ENCODE data around the gene ZNF358. TPM values are rescaled to one million over a fixed set of nuclear protein-coding genes. Genes with fewer than 3 reads are reported as not detected.

The ZNF358 gene
- total and polyA plus RNA-seq, 7 donors = 29.3 to 120 (median 64.5) TPM

- intact Hi-C loops (cut with DNase I) = no loop called here
- Histone ChIP-seq H3K4me3 (no peak overlapping the region), H3K27ac (peak overlapping the region in 1 of 4 donors; percentile 55), H3K9me3 (no peaks in the 10 kb centered on the region), H3K4me1 (peaks cover 0 to 21% (median 16%) of the 10 kb centered on the region in 4 donors), H3K36me3 (no peaks in the 10 kb centered on the region), H3K27me3 (no peaks in the 10 kb centered on the region)
- TF ChIP-seq EP300 (IDR thresholded peaks at IDR 0.05) (no peak), POLR2A (IDR thresholded peaks at IDR 0.05) (no peak), CTCF (IDR thresholded peaks at IDR 0.05) (no peak), POLR2AphosphoS5 (IDR thresholded peaks at IDR 0.05) (no peak)
- WGBS, 2 donors = 74 to 78% methylated on average over 7 of the region's 7 CpGs
- DNase-seq = no peak
These were observed 35.0 kb upstream of the ZNF358 start for GRCh38 chr19:7480970-7481255.

- intact Hi-C loops (cut with DNase I) = no loop called here
- no peak for TF ChIP-seq EP300 (IDR thresholded peaks at IDR 0.05)
- no peak for TF ChIP-seq POLR2AphosphoS5 (IDR thresholded peaks at IDR 0.05)
- TF ChIP-seq POLR2A (IDR thresholded peaks at IDR 0.05) = no peak
- no peak for TF ChIP-seq CTCF (IDR thresholded peaks at IDR 0.05)
- Histone ChIP-seq H3K36me3 (no peaks in the 10 kb centered on the region), H3K9me3 (no peaks in the 10 kb centered on the region), H3K4me1 (peaks cover 0 to 21% (median 16%) of the 10 kb centered on the region in 4 donors), H3K4me3 (no peak overlapping the region), H3K27ac (no peak overlapping the region), H3K27me3 (no peaks in the 10 kb centered on the region)
- WGBS, 2 donors = 38 to 50% methylated on average over 37 of the region's 37 CpGs
- no peak for DNase-seq
These were observed 33.1 kb upstream of the ZNF358 start for GRCh38 chr19:7482584-7483439.

- no peak overlapping the region for H3K27ac ChIP-seq
- H3K36me3 ChIP-seq = no peaks in the 10 kb centered on the region
- no peaks in the 10 kb centered on the region for H3K27me3 ChIP-seq
- no peak for DNase-seq
- peaks cover 0 to 19% (median 14%) of the 10 kb centered on the region in 4 donors for H3K4me1 ChIP-seq
- H3K4me3 ChIP-seq = no peak overlapping the region
- H3K9me3 ChIP-seq = no peaks in the 10 kb centered on the region
- WGBS, 2 donors = 59 to 73% methylated on average over 17 of the region's 17 CpGs
- intact Hi-C loops (cut with DNase I) = no loop called here
- TF ChIP-seq EP300 (IDR thresholded peaks at IDR 0.05) = no peak
- TF ChIP-seq POLR2AphosphoS5 (IDR thresholded peaks at IDR 0.05) = no peak
- no peak for TF ChIP-seq CTCF (IDR thresholded peaks at IDR 0.05)
- TF ChIP-seq POLR2A (IDR thresholded peaks at IDR 0.05) = no peak
These were observed 32.1 kb upstream of the ZNF358 start for GRCh38 chr19:7483720-7484201.

- no peak overlapping the region for H3K4me3 ChIP-seq
- H3K9me3 ChIP-seq = no peaks in the 10 kb centered on the region
- H3K36me3 ChIP-seq = no peaks in the 10 kb centered on the region
- TF ChIP-seq CTCF (IDR thresholded peaks at IDR 0.05) = no peak
- no peak for TF ChIP-seq EP300 (IDR thresholded peaks at IDR 0.05)
- no peak for TF ChIP-seq POLR2AphosphoS5 (IDR thresholded peaks at IDR 0.05)
- TF ChIP-seq POLR2A (IDR thresholded peaks at IDR 0.05) = no peak
- peaks cover 0 to 21% (median 15%) of the 10 kb centered on the region in 4 donors for H3K4me1 ChIP-seq
- intact Hi-C loops (cut with DNase I) = loop anchor here (5.0 kb wide), 1 partner anchor 50 kb away; the partner anchor contains the start of gene PNPLA6
- no peaks in the 10 kb centered on the region for H3K27me3 ChIP-seq
- 87 to 88% methylated on average over 2 of the region's 2 CpGs for WGBS, 2 donors
- H3K27ac ChIP-seq = no peak overlapping the region
- DNase-seq = no peak
These were observed 29.0 kb upstream of the ZNF358 start for GRCh38 chr19:7486923-7487322.

All from sigmoid colon (tissue), 7 donors.